Measurements from ENCODE around the gene TPH1.

- no peak for TF ChIP-seq GATA3 (IDR thresholded peaks at IDR 0.05; ENCODE audit: low read depth, low read length)
- no peak for TF ChIP-seq GATA2 (IDR thresholded peaks at IDR 0.05; ENCODE audit: low read depth, low read length)
Measured at GRCh38 chr11:18001191-18001590, 44.9 kb downstream of the TPH1 start.

Measured in SH-SY5Y (cell line).